ENCODE data around the gene ARID3B. TPM values are rescaled to one million over a fixed set of nuclear protein-coding genes. Genes with fewer than 3 reads are reported as not detected.

ARID3B gene
- total and polyA plus RNA-seq, 2 of the 13 experiments (the other 11 are each of a cell fraction or from before 2014, with no cell fraction given) = 5.3 to 12.8 TPM

GRCh38 chr15:74642734-74643664 is 102.0 kb downstream of the ARID3B start:
- 0 out of 2 replicates have a peak, but pooled peaks cover 1% of the 10 kb centered on the region for H4K20me1 ChIP-seq (ENCODE audit: insufficient read depth, low read length)
- intact Hi-C loops (cut with micrococcal nuclease; ENCODE audit: unreplicated experiment) (no loop called here), in situ Hi-C loops (cut with HindIII; ENCODE audit: extremely low pct_ligation_motif_present, low pct_unique_long_range_greater_than_20kb) (no loop called here)
- H3K27me3 ChIP-seq (ENCODE audit: control insufficient read depth in 1 of 2, insufficient read depth in 2 of 2, low read length in 2 of 2) = no peaks in the 10 kb centered on the region
- no peak overlapping the region for H3K27ac ChIP-seq (ENCODE audit: extremely low read length, insufficient read depth, low read length)
- no peaks in the 10 kb centered on the region for H3K9me3 ChIP-seq (ENCODE audit: low read length)
- no peak overlapping the region for H3K9ac ChIP-seq (ENCODE audit: insufficient read depth, low read depth, low read length)
- no TSS peak for BruUV-seq (replicated peaks)
- POLR2A ChIA-PET = no interaction called here
- FAIRE-seq = no peak
- DNase-seq (ENCODE audit: low spot score) = no peak
- CTCF ChIA-PET (ENCODE audit: low intra/inter-chr PET ratio, low total read pairs) = no interaction called here
- TF ChIP-seq ZBTB10 (CRISPR knock-in tag; IDR thresholded peaks at IDR 0.05; ENCODE audit: borderline replicate concordance) (no peak), BCL3 (CRISPR knock-in tag; IDR thresholded peaks at IDR 0.05) (no peak), MTF1 (CRISPR knock-in tag; IDR thresholded peaks at IDR 0.05) (no peak), FOXK1 (CRISPR knock-in tag; IDR thresholded peaks at IDR 0.05; ENCODE audit: borderline replicate concordance, low read depth) (no peak), KAT7 (CRISPR knock-in tag; IDR thresholded peaks at IDR 0.05; ENCODE audit: borderline replicate concordance) (no peak), SSRP1 (CRISPR knock-in tag; IDR thresholded peaks at IDR 0.05) (no peak), PPARG (CRISPR knock-in tag; conservative IDR thresholded peaks at IDR 0.05) (no peak), ZFY (CRISPR knock-in tag; IDR thresholded peaks at IDR 0.05) (no peak), ZNF275 (CRISPR knock-in tag; IDR thresholded peaks at IDR 0.05; ENCODE audit: borderline replicate concordance) (no peak), ZNF350 (CRISPR knock-in tag; IDR thresholded peaks at IDR 0.05; ENCODE audit: borderline replicate concordance, low read depth) (no peak), ZNF329 (CRISPR knock-in tag; IDR thresholded peaks at IDR 0.05; ENCODE audit: low read depth) (no peak), HDAC1 (CRISPR knock-in tag; IDR thresholded peaks at IDR 0.05) (no peak), KDM3A (CRISPR knock-in tag; IDR thresholded peaks at IDR 0.05; ENCODE audit: low read depth) (no peak)
- no peaks in the 10 kb centered on the region for H3K4me1 ChIP-seq (ENCODE audit: insufficient read depth, low read length)
- 95% methylated on average over 11 of the region's 11 CpGs for WGBS (ENCODE audit: low lambda C conversion rate)
- H3K79me2 ChIP-seq (ENCODE audit: insufficient read depth, low read length) = peaks cover 2% of the 10 kb centered on the region
- H2AFZ ChIP-seq (ENCODE audit: low read length) = no peak overlapping the region
- H3K36me3 ChIP-seq (replicated peaks in 1 of 2; ENCODE audit: control insufficient read depth in 1 of 2, insufficient read depth in 2 of 2, low read length in 2 of 2) = peaks cover 14 to 71% of the 10 kb centered on the region in 2 experiments; a peak in 4 of 5 replicates
- no peak overlapping the region for H3K4me3 ChIP-seq (replicated peaks in 1 of 3; ENCODE audit: insufficient read depth in 1 of 3, low read depth in 2 of 3, low read length in 3 of 3)
- H3K4me2 ChIP-seq (ENCODE audit: low read depth, low read length) = no peak overlapping the region
- no peak for ATAC-seq

Measured in HepG2 (cell line).